ENCODE measurements around the gene MT4.

Gene MT4

GRCh38 chr16:56605475-56605874, 40.6 kb downstream of the MT4 start:
- no peak for DNase-seq

- no peak for DNase-seq
Measured at GRCh38 chr16:56606071-56606475, 41.2 kb downstream of the MT4 start.

DNA sequence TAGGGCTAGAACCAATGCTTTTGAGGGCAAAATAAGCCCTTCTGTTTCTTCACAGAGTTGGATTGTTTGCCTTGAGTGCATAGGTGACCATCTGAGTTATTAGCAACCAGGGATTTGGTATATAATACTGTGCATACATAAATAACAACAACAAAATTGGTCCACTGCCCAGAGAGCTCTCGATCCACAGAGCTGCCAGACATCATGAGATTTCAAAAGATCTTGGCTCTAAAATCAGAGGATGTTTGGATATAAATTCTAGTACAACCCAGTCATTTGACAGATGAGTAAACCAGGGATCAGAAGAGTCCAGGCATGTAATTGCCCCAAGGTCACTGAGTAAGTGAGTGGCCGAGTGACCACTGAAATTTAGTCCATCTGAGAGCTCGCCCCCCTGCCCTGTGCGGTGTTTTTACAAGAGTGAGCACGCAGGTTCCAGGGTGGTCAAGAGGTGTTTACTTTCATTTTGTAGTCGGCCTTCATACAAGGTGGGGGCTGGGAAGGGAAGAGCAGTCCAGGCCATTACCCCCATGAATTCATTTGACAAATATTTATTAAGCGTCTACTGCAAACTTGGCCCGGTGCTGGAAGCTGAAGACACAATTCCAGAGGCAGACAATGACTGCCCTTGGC, 41.7 kb downstream of the MT4 start:
- no peak for DNase-seq

- DNase-seq, result no peak
Measured at GRCh38 chr16:56607109-56607618, 42.3 kb downstream of the MT4 start.

- DNase-seq, result no peak
Measured at GRCh38 chr16:56607675-56608042, 42.8 kb downstream of the MT4 start.

DNA sequence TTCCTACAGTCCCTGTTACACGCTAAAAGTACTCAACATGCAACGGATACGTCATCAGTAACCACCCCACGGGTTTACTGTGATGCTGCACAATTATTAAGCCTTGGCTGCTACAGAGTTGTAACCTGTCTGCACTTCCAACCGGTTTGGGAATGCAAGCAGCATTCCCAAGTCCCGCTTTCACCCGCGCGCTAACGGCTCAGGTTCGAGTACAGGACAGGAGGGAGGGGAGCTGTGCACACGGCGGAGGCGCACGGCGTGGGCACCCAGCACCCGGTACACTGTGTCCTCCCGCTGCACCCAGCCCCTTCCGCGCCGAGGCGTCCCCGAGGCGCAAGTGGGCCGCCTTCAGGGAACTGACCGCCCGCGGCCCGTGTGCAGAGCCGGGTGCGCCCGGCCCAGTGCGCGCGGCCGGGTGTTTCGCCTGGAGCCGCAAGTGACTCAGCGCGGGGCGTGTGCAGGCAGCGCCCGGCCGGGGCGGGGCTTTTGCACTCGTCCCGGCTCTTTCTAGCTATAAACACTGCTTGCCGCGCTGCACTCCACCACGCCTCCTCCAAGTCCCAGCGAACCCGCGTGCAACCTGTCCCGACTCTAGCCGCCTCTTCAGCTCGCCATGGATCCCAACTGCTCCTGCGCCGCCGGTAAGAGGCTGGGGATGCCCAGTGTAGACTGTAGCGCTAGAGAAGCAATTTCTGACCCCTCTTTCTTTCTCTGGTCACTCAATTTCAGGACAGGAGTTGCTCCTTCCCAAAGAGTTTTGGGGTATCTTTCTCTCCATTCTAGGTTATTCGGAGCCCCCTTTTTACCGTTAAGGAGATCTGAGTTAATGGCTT, 43.4 kb downstream of the MT4 start, which contains the start of gene MT2A:
TSS of gene MT2A (plus strand) at position 542 of the 833 bp plus-strand sequence. CDS start at position 614, 72 bp downstream.
- DNase-seq, result peak; percentile 83 to 86

- no peak for DNase-seq
Measured at GRCh38 chr16:56608876-56609462, 44.1 kb downstream of the MT4 start.

GRCh38 chr16:56609463-56609921, 44.6 kb downstream of the MT4 start:
- DNase-seq, result peak; percentile 77 to 79

- peak; percentile 83 for DNase-seq
Measured at GRCh38 chr16:56610017-56610608, 45.2 kb downstream of the MT4 start.

DNA sequence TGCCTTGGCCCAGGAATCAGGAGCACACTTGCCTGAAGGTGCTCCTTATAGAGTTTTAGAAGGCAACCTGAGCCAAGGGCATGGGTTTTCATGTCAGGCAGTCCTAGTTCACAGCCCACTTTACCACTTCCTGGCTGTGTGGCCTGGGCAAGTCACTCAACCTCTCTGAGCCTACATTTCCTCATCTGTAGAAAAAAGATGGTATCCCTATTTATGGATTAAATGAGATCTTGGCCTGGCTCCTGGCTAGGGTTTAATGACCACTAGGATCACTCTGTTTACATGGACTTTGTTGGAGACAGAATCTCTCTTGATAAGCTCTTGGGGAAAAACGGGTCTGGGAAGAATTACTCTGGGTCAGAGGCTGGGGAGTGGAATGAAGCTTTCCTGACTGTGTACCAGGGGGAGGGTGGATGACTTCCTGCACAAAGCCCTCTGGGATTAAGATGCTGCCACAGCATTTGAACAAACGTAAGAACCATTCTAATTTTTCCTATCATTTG, 45.8 kb downstream of the MT4 start:
- no peak for DNase-seq

- DNase-seq, result no peak
Measured at GRCh38 chr16:56611281-56611833, 46.5 kb downstream of the MT4 start.

DNA sequence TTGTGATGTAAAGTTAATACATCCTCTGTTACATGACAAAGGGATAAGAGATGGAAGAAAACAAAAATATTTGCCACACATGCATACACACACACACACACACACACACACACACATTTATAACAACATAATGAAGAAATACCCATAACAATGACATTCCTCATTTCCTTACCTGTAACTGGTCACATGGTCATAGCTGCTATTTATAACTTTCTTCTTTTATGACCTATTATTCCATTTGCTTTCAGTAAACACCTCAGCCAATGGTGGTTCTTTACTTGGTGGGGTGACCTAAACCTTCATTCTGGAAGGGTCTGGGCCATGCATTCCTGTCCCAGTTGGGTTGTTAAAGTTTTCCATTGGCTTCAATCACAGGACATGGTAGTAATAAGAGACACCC, 48.8 kb downstream of the MT4 start:
- no peak for DNase-seq

- DNase-seq, result no peak
Measured at GRCh38 chr16:56614549-56614991, 49.7 kb downstream of the MT4 start.

DNA sequence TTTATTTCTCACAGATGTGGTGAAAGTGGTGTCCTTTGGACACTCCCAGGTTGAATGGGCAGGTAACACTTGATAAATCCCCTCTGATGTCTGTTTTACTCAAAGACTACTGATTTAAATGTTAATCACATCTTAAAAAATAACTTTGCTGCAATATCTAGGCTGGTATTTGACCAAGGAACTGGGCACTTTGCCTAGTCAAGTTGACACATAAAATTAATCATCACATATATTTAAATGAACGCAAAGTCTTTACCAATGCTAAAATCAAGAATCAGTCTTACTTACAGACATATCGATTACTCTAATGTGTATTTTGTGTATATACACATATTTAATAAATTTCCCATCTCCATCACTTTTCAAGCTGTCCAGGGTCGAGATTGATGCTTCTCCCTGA, 50.5 kb downstream of the MT4 start:
- no peak for DNase-seq

DNA sequence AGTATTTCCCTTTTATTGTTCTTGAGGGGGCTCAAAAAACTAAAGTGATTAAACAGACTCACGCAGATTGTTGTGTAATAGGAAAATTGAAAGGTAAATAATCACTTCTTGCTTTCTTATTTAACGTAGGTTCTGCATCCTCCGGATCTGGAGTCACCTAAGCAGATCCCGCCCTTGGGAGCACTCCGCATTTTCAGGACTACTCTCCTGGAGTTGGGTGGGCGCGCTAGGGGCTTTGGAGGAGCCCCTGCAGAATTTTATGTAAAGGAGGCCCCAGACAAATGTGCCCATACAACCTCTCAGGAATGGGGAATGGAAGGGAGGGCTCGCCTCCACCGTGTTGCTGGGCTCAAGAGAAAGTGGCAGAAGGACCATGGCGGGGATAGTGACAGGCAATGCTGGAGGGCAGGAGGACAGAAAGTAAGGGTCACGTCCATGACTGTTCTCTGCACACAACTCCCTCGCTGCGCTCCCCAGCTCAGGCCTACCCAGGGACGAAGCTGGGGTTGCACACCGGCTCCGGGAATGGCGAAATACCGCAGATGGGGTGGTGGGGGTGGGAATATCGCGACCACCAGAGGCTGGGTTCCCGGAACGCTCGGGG, 51.8 kb downstream of the MT4 start:
- DNase-seq, result no peak

GRCh38 chr16:56617212-56618085, 52.6 kb downstream of the MT4 start:
- no peak for DNase-seq

DNA sequence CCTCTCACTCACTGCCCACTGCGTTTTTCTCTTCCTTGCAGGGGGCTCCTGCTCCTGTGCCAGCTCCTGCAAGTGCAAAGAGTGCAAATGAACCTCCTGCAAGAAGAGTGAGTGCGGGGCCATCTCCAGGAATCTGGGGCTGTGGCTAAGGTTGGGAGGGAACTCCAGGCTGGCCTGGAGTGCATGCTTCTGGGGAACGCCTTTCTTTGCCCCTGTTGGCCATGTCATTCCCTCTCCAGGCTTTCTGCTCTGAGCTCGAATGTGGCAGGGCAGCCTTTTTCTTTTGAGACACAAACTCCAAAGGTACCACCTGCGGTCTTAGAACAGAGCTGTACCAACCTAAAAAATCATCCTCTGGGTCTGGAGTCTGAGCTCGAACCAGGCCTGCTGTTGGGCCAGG, 53.3 kb downstream of the MT4 start:
- no peak for DNase-seq

Data from activated CD4-positive, alpha-beta T cell treated with anti-CD3 and anti-CD28 coated beads for 4 hours (primary cell).